H9 (cell line): ENCODE measurements around the gene KRTAP10-9. TPM values are rescaled to one million over a fixed set of nuclear protein-coding genes. Genes with fewer than 3 reads are reported as not detected.

ENCODE experiments used
- DNase-seq: peaks from one replicate; pipeline ENCODE4 v3.0.0-alpha.2; 2017
- H2AFZ ChIP-seq: one replicate; pipeline ENCODE4 v1.6.1; 2013; ENCODE audit warnings: mild to moderate bottlenecking, low read length, control low read depth, moderate library complexity
- H2AK5ac ChIP-seq: 2 replicates; pipeline ENCODE4 v1.6.1; 2013; ENCODE audit warnings: low read length, control low read depth, mixed read lengths; ENCODE audit not compliant: insufficient read length
- H2BK120ac ChIP-seq: one replicate; pipeline ENCODE4 v1.6.1; 2013; ENCODE audit warnings: low read depth, mild to moderate bottlenecking, low read length, control low read depth, inconsistent platforms; ENCODE audit not compliant: poor library complexity, severe bottlenecking
- H2BK12ac ChIP-seq: 2 replicates; pipeline ENCODE4 v1.6.1; 2013; ENCODE audit warnings: low read length, control low read depth, mixed read lengths, low read depth; ENCODE audit not compliant: insufficient read length
- H2BK15ac ChIP-seq: 2 replicates; pipeline ENCODE4 v1.6.1; 2013; ENCODE audit warnings: low read depth, low read length, control low read depth
- H2BK20ac ChIP-seq: one replicate; pipeline ENCODE4 v1.6.1; 2013; ENCODE audit warnings: low read depth, mild to moderate bottlenecking, low read length, control low read depth, inconsistent platforms; ENCODE audit not compliant: poor library complexity, severe bottlenecking
- H2BK5ac ChIP-seq: 2 replicates; pipeline ENCODE4 v1.6.1; 2013; ENCODE audit warnings: low read length, control low read depth, mixed read lengths; ENCODE audit not compliant: insufficient read length
- H3K14ac ChIP-seq: 2 replicates; pipeline ENCODE4 v1.6.1; 2013; ENCODE audit warnings: low read length, control low read depth; ENCODE audit not compliant: insufficient read depth
- H3K18ac ChIP-seq: 2 replicates; pipeline ENCODE4 v1.6.1; 2013; ENCODE audit warnings: low read depth, mild to moderate bottlenecking, mixed read lengths, low read length, control low read depth; ENCODE audit not compliant: insufficient read length
- H3K23ac ChIP-seq: 2 replicates; pipeline ENCODE4 v1.6.1; 2013; ENCODE audit warnings: low read length, control low read depth, mixed read lengths, low read depth; ENCODE audit not compliant: insufficient read length
- H3K23me2 ChIP-seq: 2 replicates; pipeline ENCODE4 v1.6.1; 2013; ENCODE audit warnings: low read depth, mild to moderate bottlenecking, mixed read lengths, low read length, control low read depth; ENCODE audit not compliant: insufficient read length, poor library complexity, severe bottlenecking
- H3K27ac ChIP-seq: 2 replicates; pipeline ENCODE4 v1.5.1; 2013; ENCODE audit warnings: low read length, control low read depth, mixed read lengths, low read depth; ENCODE audit not compliant: insufficient read length
- H3K27me3 ChIP-seq: 2 replicates; pipeline ENCODE4 v1.6.1; 2013; ENCODE audit warnings: low read length, control low read depth, inconsistent platforms; ENCODE audit not compliant: insufficient read depth
- H3K4ac ChIP-seq: 2 replicates; pipeline ENCODE4 v1.6.1; 2013; ENCODE audit warnings: low read depth, mild to moderate bottlenecking, control low read depth, inconsistent platforms, low read length, moderate library complexity
- H3K4me1 ChIP-seq: 2 replicates; pipeline ENCODE4 v1.6.1; 2013; ENCODE audit warnings: low read length, control low read depth, inconsistent platforms; ENCODE audit not compliant: insufficient read depth
- H3K4me2 ChIP-seq: 2 replicates; pipeline ENCODE4 v1.6.1; 2013; ENCODE audit warnings: low read length, control low read depth, mixed read lengths; ENCODE audit not compliant: insufficient read length, insufficient read depth
- H3K56ac ChIP-seq: 2 replicates; pipeline ENCODE4 v1.6.1; 2013; ENCODE audit warnings: low read depth, mild to moderate bottlenecking, mixed read lengths, low read length, control low read depth; ENCODE audit not compliant: insufficient read length
- H3K79me1 ChIP-seq: 2 replicates; pipeline ENCODE4 v1.6.1; 2013; ENCODE audit warnings: low read depth, mild to moderate bottlenecking, moderate library complexity, low read length, control low read depth, inconsistent platforms; ENCODE audit not compliant: insufficient read depth, poor library complexity, severe bottlenecking
- H3K79me2 ChIP-seq: 2 replicates; pipeline ENCODE4 v1.6.1; 2013; ENCODE audit warnings: low read length, control low read depth, inconsistent platforms; ENCODE audit not compliant: insufficient read depth
- H3K9ac ChIP-seq: 2 replicates; pipeline ENCODE4 v1.6.1; 2013; ENCODE audit warnings: low read length, control low read depth, mixed read lengths; ENCODE audit not compliant: insufficient read length; ENCODE audit errors: extremely low read depth
- H3K9me3 ChIP-seq: one replicate; pipeline ENCODE4 v1.6.1; 2013; ENCODE audit warnings: low read depth, low read length, inconsistent platforms; ENCODE audit not compliant: control insufficient read depth
- H3T11ph ChIP-seq: one replicate; pipeline ENCODE4 v1.6.1; 2013; ENCODE audit warnings: mild to moderate bottlenecking, low read length, control low read depth, inconsistent platforms
- H4K20me1 ChIP-seq: one replicate; pipeline ENCODE4 v1.6.1; 2013; ENCODE audit not compliant: control insufficient read depth, insufficient read length, insufficient read depth
- H4K5ac ChIP-seq: 2 replicates; pipeline ENCODE4 v1.6.1; 2013; ENCODE audit warnings: low read depth, mild to moderate bottlenecking, mixed read lengths, low read length, control low read depth; ENCODE audit not compliant: insufficient read length
- H4K8ac ChIP-seq: replicated peaks from 2 replicates; pipeline ENCODE4 v1.6.1; 2013; ENCODE audit warnings: low read length, control low read depth, mixed read lengths, low read depth; ENCODE audit not compliant: insufficient read length
- H4K91ac ChIP-seq: 2 replicates; pipeline ENCODE4 v1.6.1; 2013; ENCODE audit warnings: low read depth, mild to moderate bottlenecking, moderate library complexity, mixed read lengths, low read length, control low read depth; ENCODE audit not compliant: insufficient read length
- H3K27ac Mint-ChIP-seq, 3 experiments: 2 replicates in 2 of 3; 3 replicates in 1 of 3; pipeline ENCODE4 v1.8.0; 2020 to 2021; ENCODE audit warnings: mixed read lengths in 3 of 3, mild to moderate bottlenecking in 1 of 3, moderate library complexity in 1 of 3
- H3K27me3 Mint-ChIP-seq: 2 replicates; pipeline ENCODE4 v1.8.0; 2021; ENCODE audit warnings: low read depth, mild to moderate bottlenecking, moderate library complexity, mixed read lengths
- H3K36me3 Mint-ChIP-seq, 3 experiments: 2 replicates in 2 of 3; 3 replicates in 1 of 3; pipeline ENCODE4 v1.8.0; 2020 to 2021; ENCODE audit warnings: low read depth in 3 of 3, mixed read lengths in 3 of 3; ENCODE audit not compliant: insufficient read depth in 1 of 3
- H3K4me1 Mint-ChIP-seq, 2 experiments: 2 replicates each; pipeline ENCODE4 v1.8.0; 2020; ENCODE audit warnings: mixed read lengths in 2 of 2
- H3K4me3 Mint-ChIP-seq, 2 experiments: 2 replicates in 1 of 2; 3 replicates in 1 of 2; pipeline ENCODE4 v1.8.0; 2020 to 2021; ENCODE audit warnings: mild to moderate bottlenecking in 2 of 2, mixed read lengths in 2 of 2, moderate library complexity in 1 of 2
- H3K9me3 Mint-ChIP-seq, 2 experiments: 2 replicates in 1 of 2; 3 replicates in 1 of 2; pipeline ENCODE4 v1.8.0; 2020; ENCODE audit warnings: mild to moderate bottlenecking in 2 of 2, mixed read lengths in 2 of 2, moderate library complexity in 1 of 2
- WGBS: extraction: QIAGEN DNeasy Blood & Tissue Kit; methylation state at CpG from one replicate; pipeline ENCODE4 v1.1.7; 2013; ENCODE audit warnings: missing lambda C conversion rate, low lambda C conversion rate, mixed read lengths; ENCODE audit not compliant: insufficient read length; ENCODE audit errors: extremely low coverage; 5-methylcytosine and 5-hydroxymethylcytosine counted together
- total RNA-seq: library from RNA; stranded (reverse); gene quantifications from 2 replicates; pipeline ENCODE4 v1.2.1, GENCODE V29; 2021
- TF ChIP-seq, protein P1 (sequence below): fragments of 200-600 bp; sonication (generic); conservative IDR thresholded peaks from 3 replicates; pipeline ENCODE4 v1.8.0; 2021; ENCODE audit warnings: antibody characterized with exemption, mild to moderate bottlenecking

Gene KRTAP10-9
- total RNA-seq, 1 experiment from 2014 or later = not detected

DNA sequence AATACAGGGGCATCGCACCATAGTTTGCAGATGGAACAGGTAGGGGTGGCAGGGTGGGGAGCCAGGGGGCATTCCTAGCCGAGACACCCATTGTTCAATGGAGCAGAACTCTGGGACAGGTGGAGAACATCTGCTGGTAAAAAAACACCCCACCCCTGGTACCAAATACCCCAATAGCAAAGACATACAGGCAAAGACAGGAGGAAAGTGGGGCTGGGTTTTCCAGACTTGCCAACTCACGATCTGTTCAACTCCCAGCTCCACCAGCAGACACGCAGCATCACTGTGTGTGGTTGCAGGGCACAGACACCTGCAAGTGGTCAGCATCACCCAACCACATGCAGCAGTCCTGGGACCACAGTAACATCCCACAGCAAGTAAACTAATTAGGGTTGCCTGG lies 15.3 kb upstream of the KRTAP10-9 start:
- Histone ChIP-seq H4K5ac (no peak overlapping the region), H2BK15ac (no peak overlapping the region), H4K91ac (no peak overlapping the region), H2BK120ac (no peak overlapping the region), H3K23ac (no peak overlapping the region), H3K9ac (no peak overlapping the region), H3K4me1 (no peaks in the 10 kb centered on the region), H2AK5ac (no peak overlapping the region), H3T11ph (no peak overlapping the region), H3K27ac (no peak overlapping the region), H4K8ac (no peak overlapping the region), H3K23me2 (no peaks in the 10 kb centered on the region), H2AFZ (no peak overlapping the region), H3K9me3 (peaks cover 9% of the 10 kb centered on the region), H4K20me1 (no peaks in the 10 kb centered on the region), H3K27me3 (no peaks in the 10 kb centered on the region), H2BK5ac (no peak overlapping the region), H3K79me1 (no peaks in the 10 kb centered on the region), H3K56ac (no peak overlapping the region), H2BK20ac (no peak overlapping the region), H3K14ac (no peak overlapping the region), H2BK12ac (no peak overlapping the region), H3K18ac (no peak overlapping the region), H3K4me2 (no peak overlapping the region), H3K79me2 (no peaks in the 10 kb centered on the region), H3K4ac (no peak overlapping the region)
- Mint-ChIP-seq H3K36me3 (peaks cover 8 to 26% (median 21%) of the 10 kb centered on the region in 3 experiments), H3K4me1 (peaks cover 11 to 17% of the 10 kb centered on the region in 2 experiments), H3K27ac (no peak overlapping the region), H3K27me3 (peaks cover 9% of the 10 kb centered on the region), H3K4me3 (no peak overlapping the region), H3K9me3 (peaks cover 33 to 38% of the 10 kb centered on the region in 2 experiments)
- TF ChIP-seq, protein P1, sequence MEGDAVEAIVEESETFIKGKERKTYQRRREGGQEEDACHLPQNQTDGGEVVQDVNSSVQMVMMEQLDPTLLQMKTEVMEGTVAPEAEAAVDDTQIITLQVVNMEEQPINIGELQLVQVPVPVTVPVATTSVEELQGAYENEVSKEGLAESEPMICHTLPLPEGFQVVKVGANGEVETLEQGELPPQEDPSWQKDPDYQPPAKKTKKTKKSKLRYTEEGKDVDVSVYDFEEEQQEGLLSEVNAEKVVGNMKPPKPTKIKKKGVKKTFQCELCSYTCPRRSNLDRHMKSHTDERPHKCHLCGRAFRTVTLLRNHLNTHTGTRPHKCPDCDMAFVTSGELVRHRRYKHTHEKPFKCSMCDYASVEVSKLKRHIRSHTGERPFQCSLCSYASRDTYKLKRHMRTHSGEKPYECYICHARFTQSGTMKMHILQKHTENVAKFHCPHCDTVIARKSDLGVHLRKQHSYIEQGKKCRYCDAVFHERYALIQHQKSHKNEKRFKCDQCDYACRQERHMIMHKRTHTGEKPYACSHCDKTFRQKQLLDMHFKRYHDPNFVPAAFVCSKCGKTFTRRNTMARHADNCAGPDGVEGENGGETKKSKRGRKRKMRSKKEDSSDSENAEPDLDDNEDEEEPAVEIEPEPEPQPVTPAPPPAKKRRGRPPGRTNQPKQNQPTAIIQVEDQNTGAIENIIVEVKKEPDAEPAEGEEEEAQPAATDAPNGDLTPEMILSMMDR = no peak
- DNase-seq = no peak
- WGBS = no CpG with 5 or more reads among the region's 4 CpGs
